ENCODE results near the gene SUMO3. TPM values are rescaled to one million over a fixed set of nuclear protein-coding genes. Genes with fewer than 3 reads are reported as not detected.

Gene SUMO3
- total RNA-seq, 1 donor from 2014 or later, result 103 TPM

DNA sequence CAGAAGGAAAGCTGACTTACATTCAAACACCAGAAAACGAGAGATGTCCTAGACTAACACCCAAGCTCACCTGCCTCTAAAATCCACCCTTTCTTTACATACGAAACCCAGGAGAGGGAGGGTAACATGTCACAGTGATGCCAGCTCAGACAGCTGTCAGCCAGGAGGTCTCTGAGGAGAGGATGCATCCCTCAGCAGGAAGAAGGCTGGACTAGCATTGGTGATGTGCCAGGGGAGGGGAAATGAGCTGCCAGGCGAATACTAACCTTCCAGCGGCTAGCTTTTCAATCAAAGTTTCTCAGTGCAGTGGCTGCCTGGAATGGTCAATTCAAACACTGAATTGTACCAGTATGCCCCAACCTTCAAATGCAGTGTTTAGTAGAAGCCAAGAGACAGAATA, 12.6 kb downstream of the SUMO3 start:
- intact Hi-C loops (cut with micrococcal nuclease), result no loop called here

DNA sequence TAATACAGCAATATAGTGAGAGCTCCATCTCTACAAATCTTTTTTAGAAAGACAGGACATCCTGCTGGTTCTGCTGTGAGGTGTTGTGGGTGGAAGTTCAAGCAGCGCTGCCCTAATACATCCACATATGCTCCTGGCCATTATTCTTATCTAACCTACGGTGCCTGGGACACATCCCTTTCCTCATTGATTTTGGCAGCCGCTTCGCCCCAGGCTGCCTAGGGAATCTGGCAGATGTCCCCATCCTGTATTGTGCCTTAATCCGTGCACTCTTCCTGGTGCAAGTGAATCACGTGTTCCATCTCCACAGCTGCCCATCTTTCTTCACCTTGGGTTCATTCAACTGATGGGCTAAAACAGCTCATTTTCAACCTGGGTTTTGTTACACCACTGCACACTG, 13.1 kb downstream of the SUMO3 start:
- intact Hi-C loops (cut with micrococcal nuclease), result no loop called here

DNA sequence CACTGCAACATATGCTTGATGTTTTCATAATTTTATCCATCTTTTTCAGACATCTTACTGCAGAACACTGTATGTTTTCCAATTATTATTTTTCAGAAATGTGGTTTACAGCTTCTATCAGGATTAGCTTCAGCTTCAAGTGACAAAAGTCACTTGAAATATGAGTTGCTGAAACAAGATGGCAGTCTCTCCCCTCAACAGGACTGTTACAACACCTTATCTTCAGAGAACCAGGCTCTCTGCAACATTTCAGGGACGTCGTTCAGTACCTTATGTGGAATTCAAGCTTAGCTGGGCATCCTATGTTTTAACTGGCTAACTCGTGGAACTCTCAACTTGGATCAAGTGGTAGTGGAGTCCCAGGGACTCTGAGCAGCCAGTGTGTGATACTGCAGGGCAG, 14.2 kb downstream of the SUMO3 start:
- intact Hi-C loops (cut with micrococcal nuclease), result loop anchor here (2.0 kb wide), 2 partner anchors 71 to 127 kb away; no protein-coding TSS in a partner anchor

DNA sequence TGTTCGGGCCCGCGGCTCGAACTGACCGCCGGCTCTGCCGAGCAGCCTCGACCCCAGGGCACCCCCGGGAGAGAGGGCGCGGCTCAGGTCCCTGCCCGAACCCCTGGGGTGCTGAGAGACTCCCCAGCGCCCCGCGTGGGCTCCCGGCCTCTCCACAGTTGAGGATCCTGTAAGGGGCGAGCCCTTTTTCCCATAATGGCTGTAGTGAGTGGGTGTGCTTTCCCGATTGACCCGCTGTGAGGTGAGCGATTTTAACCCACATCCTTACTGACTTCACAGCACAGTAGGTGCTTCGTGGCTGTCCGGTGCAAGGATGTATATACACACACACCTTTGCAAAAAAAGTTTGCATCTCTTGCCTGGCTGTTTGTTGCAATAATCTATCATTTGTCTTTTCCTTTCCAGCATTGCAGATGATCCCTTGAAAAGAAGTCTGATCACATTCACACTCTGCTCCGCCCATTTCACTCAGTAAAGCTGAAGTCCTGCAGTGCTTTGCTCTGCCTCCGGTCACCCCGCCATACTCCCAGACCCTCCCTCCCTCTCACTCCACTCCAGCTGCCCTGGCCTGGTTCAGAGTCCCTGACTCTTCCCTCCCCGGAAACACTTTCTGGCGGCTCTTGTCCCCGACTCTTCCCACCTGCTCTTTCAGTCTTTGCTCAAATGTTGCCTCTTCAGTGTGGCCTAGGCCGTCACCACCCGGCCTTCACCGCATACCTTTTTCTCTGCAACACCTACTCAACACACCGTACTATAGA, 15.3 kb downstream of the SUMO3 start:
- intact Hi-C loops (cut with micrococcal nuclease), result loop anchor here (2.0 kb wide), 2 partner anchors 72 to 128 kb away; no protein-coding TSS in a partner anchor

DNA sequence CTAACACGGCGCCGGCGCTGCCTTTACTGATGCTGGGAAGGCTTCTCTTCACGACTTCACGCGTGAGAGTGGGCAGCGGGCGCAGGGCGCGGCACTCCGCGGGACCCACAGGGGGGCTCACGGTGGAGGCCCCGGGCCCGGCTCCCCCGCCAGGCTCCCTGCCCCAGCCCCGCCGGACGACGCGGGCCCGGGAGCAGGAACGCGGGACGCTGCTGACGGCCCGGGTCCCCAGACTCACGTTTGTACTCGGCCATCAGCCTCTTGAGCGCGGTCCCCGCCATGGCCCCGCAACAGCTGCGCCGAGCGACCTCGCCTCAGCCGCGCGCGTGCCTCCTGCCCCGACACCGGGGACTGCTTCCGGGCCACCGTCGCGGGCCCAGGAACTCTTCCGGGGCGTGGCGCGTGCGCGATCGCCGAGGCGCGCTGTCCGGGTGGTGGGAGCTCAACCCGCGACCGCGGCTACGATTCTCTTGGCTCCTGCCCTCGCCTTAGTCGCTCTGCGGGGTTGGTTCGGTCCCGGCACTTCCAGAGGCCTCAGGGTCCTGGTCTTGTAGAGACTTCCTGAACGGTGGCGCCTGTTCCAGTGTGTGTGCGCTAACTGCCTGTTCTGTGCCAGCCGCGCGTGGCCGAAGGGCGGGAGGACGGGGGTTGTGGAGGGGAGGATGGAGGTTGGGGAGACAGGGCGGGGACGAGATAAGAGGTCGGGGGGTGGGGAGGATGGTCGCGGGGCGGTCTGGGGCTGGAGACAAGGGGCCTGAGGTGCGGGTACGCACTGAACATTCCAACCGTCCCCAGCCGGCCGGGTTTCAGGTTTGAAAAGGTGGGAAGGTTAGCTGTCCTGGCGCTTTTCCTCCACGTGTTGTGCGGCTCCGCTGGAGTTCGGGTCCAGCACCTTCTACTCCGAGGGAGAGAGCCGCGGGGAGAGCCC, 16.1 kb downstream of the SUMO3 start, which contains the start of gene UBE2G2:
TSS of gene UBE2G2 (minus strand) at position 353 of the 928 bp plus-strand sequence. CDS start at position 281, 72 bp downstream.
- intact Hi-C loops (cut with micrococcal nuclease), result loop anchor here (2.0 kb wide), 2 partner anchors 73 to 129 kb away; no protein-coding TSS in a partner anchor

DNA sequence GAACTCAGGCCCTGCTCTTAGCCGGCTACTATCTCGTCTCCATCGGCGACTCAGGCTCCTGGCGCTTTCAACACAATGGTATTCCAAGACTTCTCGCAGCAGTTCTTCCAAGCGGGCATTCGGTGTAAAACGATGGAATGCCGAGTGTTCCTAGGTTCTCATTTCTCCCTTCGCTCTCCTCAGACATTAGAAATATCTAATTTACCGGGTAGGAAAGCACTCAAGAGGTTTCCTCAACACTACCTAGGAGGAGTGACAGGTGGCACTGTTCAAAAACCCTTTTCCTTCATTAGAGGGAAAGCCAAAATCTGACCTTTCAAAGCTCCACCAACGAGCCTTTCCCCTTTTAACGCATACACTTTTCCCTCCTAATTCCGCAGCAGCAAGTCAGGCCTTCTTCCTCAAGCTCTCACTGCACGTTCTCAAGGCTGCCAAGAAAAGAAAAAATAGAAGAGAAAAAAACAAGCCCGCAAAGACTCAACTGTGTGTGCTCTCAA, 16.8 kb downstream of the SUMO3 start:
- intact Hi-C loops (cut with micrococcal nuclease), result no loop called here

DNA sequence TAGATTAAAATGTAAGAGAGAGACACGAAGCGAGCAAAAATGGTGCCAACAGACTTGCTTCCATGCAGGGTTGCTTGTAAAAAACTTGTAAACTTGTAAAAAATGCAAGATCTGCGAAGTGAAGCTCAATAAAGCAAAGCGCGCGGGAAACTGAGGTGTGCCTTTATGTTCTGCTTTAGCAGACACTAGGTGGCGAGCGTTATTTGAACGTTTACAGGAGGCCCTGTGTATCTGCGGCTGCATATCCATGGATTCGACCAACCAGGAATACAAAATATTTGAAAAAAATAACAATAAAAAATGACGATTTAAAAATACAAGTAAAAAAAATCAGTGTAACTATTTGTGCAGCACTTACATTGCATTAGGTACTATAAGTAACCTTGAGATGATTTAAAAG, 17.8 kb downstream of the SUMO3 start:
- intact Hi-C loops (cut with micrococcal nuclease), result no loop called here

DNA sequence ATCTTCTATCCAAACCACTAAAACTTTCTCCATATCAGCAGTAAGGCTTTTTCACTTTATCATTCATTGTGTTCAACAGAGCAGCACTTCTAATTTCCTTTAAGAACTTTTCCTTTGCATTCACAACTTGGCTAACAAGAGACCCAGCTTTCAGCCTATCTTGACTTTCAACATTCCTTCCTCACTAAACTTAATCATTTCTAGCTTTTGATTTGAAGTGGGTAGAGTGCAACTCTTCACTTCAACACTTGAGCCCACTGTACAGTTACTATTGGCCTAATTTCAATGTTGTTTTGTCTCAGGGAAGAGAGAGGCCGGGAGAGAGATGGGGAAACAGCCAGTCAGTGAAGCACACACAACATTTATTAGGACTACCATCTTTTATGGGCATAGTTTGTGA, 18.2 kb downstream of the SUMO3 start:
- intact Hi-C loops (cut with micrococcal nuclease), result no loop called here

DNA sequence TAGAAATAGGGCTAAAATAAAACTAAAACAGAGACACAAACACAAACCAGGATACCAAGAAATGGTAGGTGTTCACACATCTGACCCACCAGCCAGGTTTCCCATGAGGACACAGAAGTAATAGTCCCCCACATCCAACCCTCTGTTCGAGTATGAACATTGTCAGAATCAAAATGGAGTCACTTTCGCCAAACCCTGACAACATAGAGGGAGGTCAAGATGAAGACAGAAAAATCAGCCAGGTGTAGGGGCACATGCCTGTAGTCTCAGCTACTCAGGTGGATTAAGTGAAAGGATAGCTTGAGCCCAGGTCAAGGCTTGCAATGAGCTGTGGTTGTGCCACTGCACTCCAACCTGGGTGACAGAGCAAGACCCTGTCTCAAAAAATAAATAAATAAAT, 20.1 kb downstream of the SUMO3 start:
- intact Hi-C loops (cut with micrococcal nuclease), result no loop called here

- intact Hi-C loops (cut with micrococcal nuclease), result no loop called here
These were observed 22.5 kb downstream of the SUMO3 start for GRCh38 chr21:44795342-44795741.

GRCh38 chr21:44793592-44794374, 24.1 kb downstream of the SUMO3 start:
- intact Hi-C loops (cut with micrococcal nuclease), result loop anchor here (1.0 kb wide), 1 partner anchor 283 kb away; no protein-coding TSS in a partner anchor

- intact Hi-C loops (cut with micrococcal nuclease), result loop anchor here (1.0 kb wide), 1 partner anchor 283 kb away; no protein-coding TSS in a partner anchor
These were observed 24.9 kb downstream of the SUMO3 start for GRCh38 chr21:44792702-44793591.

GRCh38 chr21:44791993-44792392, 25.9 kb downstream of the SUMO3 start:
- intact Hi-C loops (cut with micrococcal nuclease), result no loop called here

- intact Hi-C loops (cut with micrococcal nuclease), result no loop called here
These were observed 26.6 kb downstream of the SUMO3 start for GRCh38 chr21:44791246-44791645.

DNA sequence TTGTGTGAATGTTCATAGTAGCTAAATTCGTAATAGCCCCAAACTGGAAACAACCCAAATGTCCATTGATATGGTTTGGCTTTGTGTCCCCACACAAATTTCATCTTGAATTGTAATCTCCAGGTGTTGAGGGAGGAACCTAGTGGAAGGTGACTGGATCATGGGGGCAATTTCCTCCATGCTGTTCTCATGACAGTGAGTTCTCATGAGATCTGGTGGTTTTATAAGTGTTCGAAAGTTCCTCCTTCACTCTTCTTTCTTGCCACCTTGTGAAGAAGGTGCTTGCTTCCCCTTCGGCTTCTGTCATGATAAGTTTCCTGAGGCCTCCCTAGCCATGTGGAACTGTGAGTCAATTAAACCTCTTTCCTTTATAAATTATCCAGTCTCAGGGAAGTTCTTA, 27.5 kb downstream of the SUMO3 start:
- intact Hi-C loops (cut with micrococcal nuclease), result no loop called here

- intact Hi-C loops (cut with micrococcal nuclease), result no loop called here
These were observed 28.0 kb downstream of the SUMO3 start for GRCh38 chr21:44789880-44790279.

DNA sequence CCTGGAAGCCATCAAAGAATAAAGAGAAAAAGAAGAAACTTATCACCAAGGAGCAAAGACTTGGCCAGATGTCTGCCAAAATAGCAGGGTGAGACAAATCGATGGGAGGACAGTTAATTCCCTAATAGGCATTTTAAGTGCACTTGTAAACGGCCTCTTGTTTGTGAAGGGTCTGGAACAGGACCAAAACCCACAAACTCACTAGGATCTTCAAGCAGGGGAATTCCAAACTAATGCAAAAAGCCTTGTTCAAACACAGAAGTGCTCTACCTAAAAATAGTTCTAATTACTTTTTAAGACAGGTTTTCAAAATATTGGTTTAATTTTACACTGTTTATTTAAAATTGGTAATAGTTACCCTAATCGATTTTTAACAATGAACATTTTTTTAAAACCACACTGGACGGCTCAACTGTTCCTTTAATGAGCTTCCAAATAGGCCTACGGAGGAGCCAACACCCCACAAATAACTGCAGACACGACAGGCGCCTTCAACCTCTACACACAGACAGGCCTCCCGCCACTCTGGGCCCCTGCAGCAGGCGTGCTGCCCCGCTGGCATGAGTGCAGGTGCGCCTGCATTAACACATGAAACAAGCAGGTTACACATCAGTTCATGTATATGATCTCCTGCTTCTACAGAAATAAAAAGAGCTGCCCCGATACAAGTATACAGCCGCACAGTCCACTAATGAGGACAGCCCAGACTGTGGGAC, 32.1 kb downstream of the SUMO3 start:
- intact Hi-C loops (cut with micrococcal nuclease), result no loop called here

GRCh38 chr21:44784810-44785209, 33.1 kb downstream of the SUMO3 start:
- intact Hi-C loops (cut with micrococcal nuclease), result no loop called here

DNA sequence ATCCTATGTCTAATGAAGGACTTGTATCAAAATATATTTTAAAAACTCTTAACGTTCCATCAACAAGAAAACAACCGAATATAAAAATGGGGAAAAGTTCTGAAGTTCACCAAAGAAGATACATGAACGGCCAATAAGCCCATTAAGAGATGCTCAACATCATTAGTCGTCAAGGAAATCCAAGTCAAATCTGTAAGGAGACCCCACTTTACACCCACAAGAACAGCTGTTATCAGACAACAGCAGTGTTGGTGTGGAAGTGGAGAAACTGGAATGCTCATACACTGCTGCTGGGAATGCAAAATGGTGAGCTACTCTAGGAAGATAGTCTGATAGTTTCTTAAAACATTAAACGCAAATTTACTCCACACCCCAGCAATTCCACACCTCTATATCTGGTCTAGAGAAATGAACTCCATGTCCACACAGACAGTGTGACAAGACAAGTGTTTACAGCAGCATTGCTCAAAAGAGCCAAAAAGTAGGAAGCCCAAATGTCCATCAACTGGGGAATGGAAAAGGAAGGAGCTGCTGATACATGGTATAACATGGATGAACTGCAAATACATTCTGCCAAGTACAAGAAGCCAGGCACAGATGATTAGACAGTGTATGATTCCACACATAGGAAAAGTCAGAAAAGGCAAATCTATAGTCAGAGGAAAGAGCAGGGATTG, 34.7 kb downstream of the SUMO3 start:
- intact Hi-C loops (cut with micrococcal nuclease), result no loop called here

All from T-helper 2 cell treated with Interferon-gamma antibody and Interleukin-4, amounts not matched to agents 100 ng/mL and 5 ng/mL, for 36 hours (primary cell).